ENCODE measurements around the gene GOSR2. TPM values are rescaled to one million over a fixed set of nuclear protein-coding genes. Genes with fewer than 3 reads are reported as not detected.

Gene GOSR2
- total and polyA plus RNA-seq, 9 of the 15 experiments (the other 6 are each of a cell fraction or from before 2014, with no cell fraction given), result 32.7 to 96.3 (median 48.9) TPM

GRCh38 chr17:46940692-46941404 is 17.9 kb downstream of the GOSR2 start (continued):
- TF ChIP-seq BMI1 (IDR thresholded peaks at IDR 0.05; ENCODE audit: low read length), result no peak
- no peak for TF ChIP-seq HNRNPK (IDR thresholded peaks at IDR 0.05; ENCODE audit: low read depth, low read length, poor library complexity, severe bottlenecking)
- TF ChIP-seq ZNF639 (CRISPR knock-in tag; conservative IDR thresholded peaks at IDR 0.05 in 1 of 2, IDR thresholded peaks at IDR 0.05 in 1 of 2), result no peak
- TF ChIP-seq ZNF436 (CRISPR knock-in tag; IDR thresholded peaks at IDR 0.05), result no peak
- no peak for TF ChIP-seq PHF21A (IDR thresholded peaks at IDR 0.05; ENCODE audit: borderline replicate concordance, low read depth)
- no peak for TF ChIP-seq CSDE1 (IDR thresholded peaks at IDR 0.05)
- no peak for TF ChIP-seq EZH2 (IDR thresholded peaks at IDR 0.05; ENCODE audit: borderline replicate concordance, low read depth, low read length)
- no peak for TF ChIP-seq MYBL2 (IDR thresholded peaks at IDR 0.05; ENCODE audit: low read depth)
- no peak for TF ChIP-seq MYBL2 (CRISPR knock-in tag; IDR thresholded peaks at IDR 0.05; ENCODE audit: borderline replicate concordance)
- TF ChIP-seq AFF4 (CRISPR knock-in tag; IDR thresholded peaks at IDR 0.05), result no peak
- no peak for TF ChIP-seq RBM17 (IDR thresholded peaks at IDR 0.05; ENCODE audit: borderline replicate concordance, low read depth, low read length)
- TF ChIP-seq ZNF274 (IDR thresholded peaks at IDR 0.05; ENCODE audit: borderline replicate concordance, low read depth, low read length), result no peak
- TF ChIP-seq BCLAF1 (IDR thresholded peaks at IDR 0.05; ENCODE audit: borderline replicate concordance in 1 of 2, control insufficient read depth in 1 of 2, low read depth in 2 of 2, low read length in 1 of 2), result no peak
- TF ChIP-seq YBX1 (IDR thresholded peaks at IDR 0.05), result no peak
- TF ChIP-seq PREB (CRISPR knock-in tag; IDR thresholded peaks at IDR 0.05), result no peak
- TF ChIP-seq XRCC3 (IDR thresholded peaks at IDR 0.05), result no peak
- TF ChIP-seq CTBP1 (IDR thresholded peaks at IDR 0.05; ENCODE audit: borderline replicate concordance), result 0 out of 2 replicates have a peak, but pooled peaks have one; percentile 44
- TF ChIP-seq SIRT6 (IDR thresholded peaks at IDR 0.05; ENCODE audit: low read depth, low read length), result no peak
